ENCODE measurements around the gene RNF145.

Gene RNF145

DNA sequence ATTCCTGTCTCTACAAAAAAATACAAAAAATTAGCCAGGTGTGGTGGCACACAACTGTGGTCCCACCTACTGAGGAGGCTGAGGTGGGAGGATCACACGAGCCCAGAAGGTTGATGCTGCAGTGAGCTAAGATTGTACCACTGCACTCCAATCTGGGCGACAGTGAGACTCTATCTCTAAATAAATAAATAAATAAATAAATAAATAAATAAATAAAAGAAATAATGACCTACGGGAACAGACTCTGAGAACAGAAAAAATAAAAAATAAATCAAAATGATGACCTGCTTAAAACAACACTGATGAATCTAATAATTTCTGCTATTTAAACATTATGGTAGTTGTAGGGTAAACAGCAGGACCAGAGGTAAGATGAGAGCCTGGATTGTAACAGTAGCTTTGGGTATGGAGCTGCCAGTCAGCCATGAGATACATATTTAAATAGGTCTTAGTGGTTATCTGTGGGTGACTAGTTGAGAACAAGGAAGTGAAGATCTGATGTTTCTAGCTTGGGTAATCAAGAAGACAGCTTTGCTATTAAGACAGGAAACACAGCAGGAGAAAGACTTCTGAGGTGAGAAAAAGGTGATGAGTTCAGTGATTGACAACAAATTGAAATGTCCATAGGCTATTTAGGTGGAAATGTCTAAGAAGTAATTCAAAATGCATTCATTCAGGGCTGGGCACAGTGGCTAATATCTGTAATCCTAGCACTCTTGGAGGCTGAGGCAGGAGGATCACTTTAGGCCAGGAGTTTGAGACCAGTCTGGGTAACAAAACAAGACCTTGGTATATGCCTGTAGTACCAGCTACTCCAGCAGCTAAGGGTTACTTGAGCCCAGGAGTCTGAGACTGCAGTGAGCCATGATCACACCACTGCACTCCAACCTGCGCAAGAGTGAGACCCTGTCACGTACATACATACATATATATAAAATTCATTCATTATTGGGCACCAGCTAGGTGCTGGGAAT is 11.0 kb downstream of the RNF145 start:
- in situ Hi-C loops (cut with MboI; ENCODE audit: low sequenced_read_pairs) = no loop called here

DNA sequence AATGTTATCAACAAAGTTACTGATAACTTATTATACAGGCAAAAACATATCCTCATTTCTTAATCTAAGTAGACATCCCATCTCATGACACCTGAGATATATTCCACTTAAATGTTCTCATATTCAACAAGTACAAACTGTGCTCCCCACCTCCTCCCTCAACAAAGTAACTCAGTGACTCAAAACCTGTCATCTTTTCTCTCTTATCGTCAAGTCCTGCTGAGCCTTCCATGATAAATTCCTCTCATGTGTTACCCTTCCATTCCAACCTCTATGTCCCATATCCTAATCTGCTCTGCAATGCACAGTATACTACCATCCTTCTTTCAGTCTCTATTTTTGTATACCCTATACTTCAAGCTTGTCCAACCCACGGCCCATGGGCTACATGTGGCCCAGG is 13.6 kb downstream of the RNF145 start:
- in situ Hi-C loops (cut with MboI; ENCODE audit: low sequenced_read_pairs) = no loop called here

DNA sequence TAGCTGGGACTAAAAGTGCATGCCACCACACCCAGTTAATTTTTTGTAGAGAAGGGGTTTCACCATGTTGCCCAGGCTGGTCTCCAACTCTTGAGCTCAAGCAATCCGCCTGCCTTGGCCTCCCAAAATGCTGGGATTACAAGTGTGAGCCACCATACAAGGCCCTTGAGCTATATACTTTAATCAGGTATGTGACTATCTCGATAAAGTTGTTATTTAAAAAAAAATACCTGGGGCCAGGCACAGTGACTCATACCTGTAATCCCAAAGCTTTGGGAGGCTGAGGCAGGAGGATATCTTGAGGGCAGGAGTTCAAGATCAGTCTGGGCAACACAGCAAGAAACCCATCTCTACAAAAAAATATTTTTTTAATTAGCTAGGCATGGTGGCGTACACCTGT is 19.2 kb downstream of the RNF145 start:
- in situ Hi-C loops (cut with MboI; ENCODE audit: low sequenced_read_pairs) = no loop called here

DNA sequence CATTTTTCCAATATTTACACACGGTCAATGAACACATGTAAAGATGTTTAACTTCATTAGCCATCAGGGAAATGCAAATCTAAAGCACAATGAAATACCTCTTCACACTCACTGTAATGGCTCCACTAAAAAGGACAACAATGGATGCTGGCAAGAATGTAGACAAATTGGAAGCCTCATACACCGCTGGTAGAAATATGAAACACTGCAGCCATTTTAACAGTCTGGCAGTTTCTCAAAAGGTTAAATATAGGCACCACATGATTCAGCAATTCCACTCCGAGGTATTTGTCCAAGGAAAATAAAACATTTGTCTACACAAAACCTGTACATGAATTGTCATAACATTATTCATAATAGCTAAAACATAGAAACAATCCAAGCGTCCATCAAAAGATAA is 20.0 kb downstream of the RNF145 start:
- in situ Hi-C loops (cut with MboI; ENCODE audit: low sequenced_read_pairs) = no loop called here

DNA sequence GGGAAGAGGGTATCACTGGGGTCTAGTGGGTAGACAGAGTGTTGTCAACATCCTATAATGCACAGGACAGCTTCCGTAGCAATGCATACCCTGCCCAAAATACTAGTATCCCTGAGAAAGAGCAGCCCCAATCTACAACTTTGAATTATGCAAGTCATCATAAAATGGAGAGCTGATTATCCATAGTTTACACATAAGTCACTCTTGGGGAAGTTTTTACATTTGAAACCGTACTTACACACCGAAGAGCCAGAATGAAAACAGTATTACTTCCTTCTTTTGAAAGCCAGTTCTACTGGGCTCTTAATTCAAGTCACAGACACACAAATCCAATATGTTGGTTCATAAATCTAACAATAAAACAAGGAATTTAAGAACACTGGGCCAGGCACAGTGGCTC is 21.6 kb downstream of the RNF145 start:
- in situ Hi-C loops (cut with MboI; ENCODE audit: low sequenced_read_pairs) = no loop called here

DNA sequence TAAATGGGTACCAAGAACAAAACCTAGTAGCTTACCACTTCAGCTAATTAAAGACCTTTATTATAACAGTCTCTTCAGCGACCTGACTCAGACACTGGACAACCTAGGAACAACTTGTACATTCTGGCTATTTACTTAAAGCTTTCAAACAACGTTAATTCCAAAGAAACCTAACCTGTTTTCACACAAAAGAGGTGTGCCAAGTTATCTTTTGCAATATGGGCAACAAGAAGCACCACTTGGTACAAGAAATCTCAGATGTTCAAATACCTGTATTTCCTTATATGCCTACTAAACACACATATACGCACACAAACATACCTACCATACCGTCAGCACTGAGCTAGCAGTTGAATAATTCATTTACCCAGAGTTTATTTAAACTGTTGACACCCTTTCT is 23.0 kb downstream of the RNF145 start:
- in situ Hi-C loops (cut with MboI; ENCODE audit: low sequenced_read_pairs) = no loop called here

DNA sequence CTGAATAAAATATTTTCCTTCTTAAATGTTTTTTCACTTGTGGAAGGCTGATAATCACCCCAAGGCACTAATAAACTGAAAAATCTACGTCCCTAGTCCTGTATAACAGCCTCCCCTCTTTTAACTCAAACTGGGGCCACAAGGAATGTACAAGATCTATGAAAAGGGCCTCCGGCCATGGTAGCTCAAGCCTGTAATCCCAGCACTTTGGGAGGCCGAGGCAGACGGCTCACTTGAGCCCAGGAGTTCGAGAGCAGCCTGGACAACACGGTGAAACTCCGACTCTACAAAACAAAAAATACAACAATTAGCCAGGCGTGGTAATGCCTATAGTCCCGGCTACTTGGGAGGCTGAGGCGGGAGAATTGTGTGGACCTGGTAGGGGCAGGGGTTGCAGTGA is 23.6 kb downstream of the RNF145 start:
- in situ Hi-C loops (cut with MboI; ENCODE audit: low sequenced_read_pairs) = no loop called here

DNA sequence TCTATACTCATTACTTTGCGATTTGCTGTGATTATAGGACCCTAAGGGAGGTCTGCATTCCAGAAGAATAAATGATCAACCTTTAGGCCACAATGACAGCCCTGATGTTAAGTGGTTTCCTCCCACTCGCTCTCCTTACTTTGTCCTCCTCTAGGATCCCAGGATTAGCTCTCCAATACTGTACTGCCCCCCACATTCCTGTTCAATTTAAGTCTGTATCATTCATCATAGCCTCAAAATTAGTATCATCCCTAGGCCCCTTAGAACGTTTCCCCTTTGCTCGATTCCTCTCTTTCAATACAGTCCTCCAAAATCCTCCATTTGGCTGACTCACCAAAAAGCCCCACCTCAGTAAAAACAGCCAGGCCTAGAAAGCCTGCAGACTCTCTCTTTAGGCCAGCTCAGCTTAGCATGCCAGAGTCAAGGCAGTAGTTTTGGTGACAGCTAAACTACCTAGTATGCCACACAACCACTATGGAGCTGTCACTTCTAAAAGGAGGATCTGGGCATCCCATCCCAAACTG is 24.4 kb downstream of the RNF145 start:
- in situ Hi-C loops (cut with MboI; ENCODE audit: low sequenced_read_pairs) = no loop called here

DNA sequence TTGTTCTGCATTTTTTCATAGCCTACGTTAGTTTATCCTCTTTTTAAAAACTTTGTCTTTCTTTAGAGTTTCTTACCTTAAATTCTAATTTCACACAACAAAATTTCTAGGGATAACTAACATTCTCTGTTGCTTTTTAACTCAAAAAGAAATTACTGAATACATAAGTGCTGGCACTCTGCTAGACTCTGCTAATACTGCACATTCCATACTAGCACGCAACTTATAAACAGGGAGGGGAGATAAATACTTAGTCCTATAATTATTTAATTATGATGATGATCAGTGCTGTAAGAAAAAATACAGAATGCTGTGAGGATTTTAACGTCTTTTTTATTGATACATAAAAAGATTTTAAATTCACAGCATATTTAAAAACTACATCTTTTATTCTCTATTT is 25.1 kb downstream of the RNF145 start:
- in situ Hi-C loops (cut with MboI; ENCODE audit: low sequenced_read_pairs) = no loop called here

DNA sequence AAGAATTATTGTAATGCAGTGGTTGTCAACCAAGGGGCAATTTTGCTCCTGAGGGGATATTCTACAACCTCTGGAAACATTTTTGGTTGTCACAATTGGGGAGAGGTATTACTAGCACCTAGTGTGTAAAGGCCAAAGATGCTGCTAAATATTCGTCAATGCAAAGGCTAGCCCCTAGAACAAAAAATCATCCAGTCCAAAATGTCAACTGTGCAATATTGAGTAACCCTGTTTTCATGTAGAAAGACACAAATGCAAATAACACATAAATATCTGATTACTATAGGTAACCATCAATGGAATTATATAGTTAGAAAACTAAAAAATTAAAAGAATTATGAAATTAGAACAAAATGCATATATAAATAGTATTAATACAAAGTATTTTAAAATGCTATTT is 26.1 kb downstream of the RNF145 start:
- in situ Hi-C loops (cut with MboI; ENCODE audit: low sequenced_read_pairs) = no loop called here

DNA sequence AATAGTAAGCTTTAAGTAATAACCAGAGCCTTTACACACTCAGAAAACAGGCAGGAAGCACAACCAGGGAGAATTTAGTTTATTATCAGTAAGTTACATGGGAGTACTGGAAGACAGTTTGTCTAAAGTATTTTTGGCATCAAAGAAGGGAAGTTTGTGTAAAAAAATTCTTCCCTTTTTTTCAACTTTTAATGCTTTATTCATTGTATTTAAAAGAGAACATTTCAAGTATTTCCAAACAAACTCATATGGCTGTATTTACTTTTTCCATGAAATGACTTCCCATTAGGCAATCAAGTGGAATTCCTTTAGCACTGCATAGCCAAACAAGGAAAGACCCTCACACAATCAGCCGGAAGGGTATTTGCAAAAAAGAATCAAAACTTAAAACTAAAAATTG is 26.7 kb downstream of the RNF145 start:
- in situ Hi-C loops (cut with MboI; ENCODE audit: low sequenced_read_pairs) = no loop called here

DNA sequence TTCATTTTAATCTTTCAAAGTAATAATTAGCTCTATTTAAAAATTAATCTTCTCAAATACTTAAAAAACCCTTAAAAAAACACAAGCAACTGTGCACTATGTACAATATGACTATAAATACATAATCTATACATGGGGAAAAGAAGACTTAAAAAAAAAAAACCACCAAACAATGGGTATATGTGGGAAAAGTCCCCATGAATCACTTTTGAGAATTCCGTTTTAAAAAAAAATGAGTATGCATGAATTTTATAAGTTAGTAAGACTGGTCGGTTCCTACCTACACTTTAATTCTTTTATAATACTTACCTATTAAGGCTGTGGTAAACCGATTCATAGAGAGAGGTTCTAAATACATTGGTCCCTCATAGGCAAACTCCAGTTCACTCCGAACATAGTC is 27.7 kb downstream of the RNF145 start:
- in situ Hi-C loops (cut with MboI; ENCODE audit: low sequenced_read_pairs) = no loop called here

DNA sequence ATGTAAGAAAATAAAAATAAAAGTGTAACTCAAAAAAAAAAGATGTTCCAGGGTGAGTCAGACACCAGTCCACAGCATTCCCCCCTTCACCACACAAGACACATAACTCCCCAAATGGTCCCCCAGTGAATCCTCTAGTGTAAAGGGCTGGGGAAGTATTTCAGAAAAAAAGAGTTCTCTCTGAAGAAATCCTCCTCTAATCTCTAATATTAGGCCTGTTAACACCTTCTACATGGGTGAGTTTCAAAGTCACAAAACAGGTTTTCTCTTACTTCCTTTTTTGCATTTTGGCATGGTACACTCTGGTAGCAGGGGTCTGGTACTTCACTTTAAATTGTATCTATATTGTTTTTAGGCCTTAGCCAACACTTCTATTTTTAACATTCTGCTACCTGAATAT is 28.2 kb downstream of the RNF145 start:
- in situ Hi-C loops (cut with MboI; ENCODE audit: low sequenced_read_pairs) = no loop called here

DNA sequence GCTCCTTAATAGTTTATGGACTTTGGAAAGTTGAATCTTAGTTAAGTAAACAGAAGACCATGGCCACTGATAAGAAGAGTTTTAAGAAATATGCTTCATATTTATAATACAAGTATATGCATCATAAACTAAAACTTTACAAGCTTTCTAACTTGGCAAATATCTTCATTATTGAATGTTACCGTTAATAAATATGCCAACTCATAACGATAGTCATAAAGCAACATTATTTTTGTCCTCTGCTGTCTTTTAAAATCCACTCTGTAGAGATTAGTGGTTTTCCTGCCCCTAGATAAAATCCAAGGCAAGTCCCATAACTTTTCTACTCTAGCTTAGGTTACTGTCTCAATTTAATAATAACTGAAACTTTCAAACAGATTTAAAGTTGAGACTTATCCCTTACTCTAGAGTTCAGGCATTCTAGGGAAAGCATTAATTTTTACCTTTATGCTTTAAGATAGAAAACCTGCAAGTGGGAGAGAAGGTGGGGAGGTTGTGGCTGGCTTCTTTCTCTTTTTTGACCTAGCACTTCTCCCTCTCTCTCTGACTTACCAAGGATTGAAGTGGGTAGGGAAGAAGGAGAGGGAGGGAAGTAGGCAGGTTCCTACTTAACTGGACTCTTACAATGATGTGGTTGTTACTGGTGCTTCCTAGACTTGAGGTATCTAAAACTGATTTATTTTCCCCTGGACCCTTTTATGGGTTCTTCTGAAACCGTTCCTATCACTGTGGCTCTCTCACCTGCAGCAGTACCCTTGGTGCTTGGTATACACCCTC is 29.6 kb downstream of the RNF145 start:
- in situ Hi-C loops (cut with MboI; ENCODE audit: low sequenced_read_pairs) = no loop called here

DNA sequence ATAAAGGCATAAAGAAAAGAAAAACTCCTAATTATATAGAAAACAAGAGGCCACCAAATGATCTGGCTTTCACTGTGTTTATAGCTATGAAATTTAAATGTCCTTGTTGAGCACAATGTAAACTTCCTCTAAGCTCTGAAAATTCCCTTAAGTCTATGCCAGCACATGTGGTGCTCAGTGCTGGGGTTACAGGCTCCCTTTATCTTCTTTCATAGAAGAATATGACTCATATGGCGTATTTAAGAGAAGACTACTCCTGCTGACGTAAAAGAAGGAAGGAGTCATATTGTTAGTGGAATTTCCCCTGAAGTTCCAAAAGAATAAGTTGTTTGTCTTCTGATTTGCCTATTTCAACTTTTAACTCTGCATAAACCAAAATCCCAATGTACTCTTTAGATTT is 30.4 kb downstream of the RNF145 start:
- in situ Hi-C loops (cut with MboI; ENCODE audit: low sequenced_read_pairs) = no loop called here

DNA sequence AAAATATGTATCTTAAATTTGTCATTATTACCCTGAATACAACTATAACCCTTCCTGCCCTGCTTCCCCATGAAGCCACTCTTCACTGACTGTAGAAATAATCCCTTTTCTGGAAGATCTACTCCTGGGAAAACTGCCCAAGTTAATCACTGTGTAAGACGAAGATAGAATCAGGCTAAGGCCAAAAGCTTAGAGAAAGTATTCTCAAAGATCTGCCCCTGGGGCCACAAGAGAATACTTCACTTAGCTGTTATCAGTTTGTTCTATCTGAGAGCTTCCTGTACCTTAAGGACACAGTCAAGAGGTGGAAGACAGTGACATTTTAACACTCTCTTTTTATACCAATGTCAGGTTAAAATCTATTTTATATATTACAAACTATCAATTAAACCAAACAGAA is 33.8 kb downstream of the RNF145 start:
- in situ Hi-C loops (cut with MboI; ENCODE audit: low sequenced_read_pairs) = no loop called here

DNA sequence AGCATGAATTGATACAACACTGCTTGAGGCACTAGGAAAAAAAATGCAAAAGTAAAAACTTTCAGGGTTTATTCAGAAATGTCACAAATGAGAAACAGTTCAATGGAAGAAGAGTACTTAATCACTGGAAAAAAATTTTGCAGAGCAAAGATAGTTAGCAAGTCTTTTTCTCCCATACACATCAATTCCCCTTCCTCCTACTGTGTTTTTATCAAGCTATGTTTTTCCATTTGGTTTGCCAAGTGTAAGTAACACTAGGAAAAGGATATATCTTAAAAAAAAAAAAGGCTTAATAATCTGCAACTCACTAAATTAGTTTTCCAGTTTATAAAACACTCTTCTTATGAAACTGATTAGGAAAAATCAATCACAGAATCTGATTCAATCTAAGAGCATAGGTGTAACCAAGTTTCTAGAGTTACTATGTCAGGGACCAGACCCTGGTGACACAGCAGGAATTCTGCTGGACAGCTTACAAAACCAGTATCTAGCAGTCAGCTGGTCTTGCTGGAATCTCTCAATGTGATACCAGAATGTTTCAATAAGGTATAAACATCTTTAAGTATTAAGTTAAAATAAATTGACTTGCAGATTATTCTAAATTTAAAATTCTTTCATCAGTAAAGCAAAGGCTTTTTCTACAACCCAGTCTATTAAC is 34.7 kb downstream of the RNF145 start:
- in situ Hi-C loops (cut with MboI; ENCODE audit: low sequenced_read_pairs) = no loop called here

DNA sequence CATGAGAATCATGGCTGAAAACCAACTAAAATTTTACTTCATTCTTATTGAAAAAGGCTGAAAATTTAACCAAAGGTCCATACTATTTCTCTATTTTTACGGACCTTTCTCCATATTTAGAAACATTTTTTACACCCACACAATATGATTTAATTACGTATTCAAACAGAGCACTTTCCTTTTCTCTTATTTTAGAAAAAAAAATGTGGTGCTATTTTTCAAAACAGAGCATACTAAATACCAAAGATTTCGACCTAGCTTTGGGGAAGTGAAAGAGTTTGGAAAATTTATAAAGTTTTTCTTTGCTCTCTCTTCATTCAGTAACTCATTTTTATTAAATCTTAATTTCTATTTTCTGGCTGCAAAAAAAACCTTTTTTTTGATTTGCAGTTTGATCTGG is 38.1 kb downstream of the RNF145 start:
- in situ Hi-C loops (cut with MboI; ENCODE audit: low sequenced_read_pairs) = no loop called here

DNA sequence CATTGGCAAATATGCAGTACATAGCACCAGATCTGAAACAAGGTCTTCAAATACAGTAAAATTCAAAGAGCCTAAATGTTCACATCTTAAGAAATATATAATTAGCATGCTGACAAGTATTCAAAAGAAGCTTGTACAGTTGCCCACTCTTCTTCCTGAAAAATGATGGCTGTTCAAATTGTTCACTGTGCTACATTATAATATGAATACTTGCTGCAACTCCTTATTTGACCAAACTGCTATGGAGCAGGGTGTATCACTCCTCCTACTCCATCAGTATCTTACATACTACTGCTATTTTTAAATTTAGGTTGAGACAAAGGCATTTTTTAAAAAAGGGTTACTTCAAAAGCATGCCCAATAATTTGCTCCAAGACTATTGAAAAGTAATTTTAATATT is 39.3 kb downstream of the RNF145 start:
- in situ Hi-C loops (cut with MboI; ENCODE audit: low sequenced_read_pairs) = no loop called here

DNA sequence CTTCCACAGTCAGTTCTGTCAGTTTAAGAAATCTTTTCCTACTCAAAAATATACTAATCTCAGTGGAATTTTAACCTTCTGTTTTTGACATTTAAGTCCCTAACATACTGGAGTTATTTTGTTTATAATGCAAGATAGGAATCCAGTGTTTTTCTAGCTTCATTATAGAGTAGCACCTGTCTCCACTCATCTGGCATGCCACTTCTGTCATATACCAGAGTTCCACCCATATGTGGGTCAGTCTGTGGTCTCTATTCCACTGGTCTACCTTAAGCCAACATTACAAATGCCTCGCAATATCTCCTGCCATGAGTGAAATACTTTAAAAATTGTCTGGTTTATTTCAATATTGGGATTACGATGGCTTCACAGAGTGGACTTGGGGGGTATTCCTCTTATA is 42.9 kb downstream of the RNF145 start:
- in situ Hi-C loops (cut with MboI; ENCODE audit: low sequenced_read_pairs) = no loop called here

DNA sequence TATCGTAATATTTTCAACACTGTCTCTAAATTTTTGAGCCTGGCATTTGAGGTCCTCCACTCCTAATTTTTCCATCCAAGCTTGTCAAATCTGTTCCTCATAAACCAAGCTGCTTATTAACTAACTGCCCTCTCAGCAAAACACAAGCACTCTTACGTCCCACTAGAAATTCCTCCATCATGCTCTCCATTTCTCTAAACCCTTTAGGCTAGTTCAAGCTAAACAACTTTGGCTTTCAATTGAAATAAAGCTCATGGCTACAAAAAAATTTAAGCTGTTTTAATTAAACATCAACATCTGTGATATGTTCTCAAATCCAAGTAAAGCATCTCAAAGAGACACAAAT is 45.7 kb downstream of the RNF145 start:
- in situ Hi-C loops (cut with MboI; ENCODE audit: low sequenced_read_pairs) = no loop called here

Measured in HL-60/S4 (cell line).